GM21576 (cell line): ENCODE measurements around the gene SIK3.
A peak's percentile ranks its signal among the peaks of the same experiment; 100 is the strongest.

Source experiments
- ATAC-seq: cut with Tn5 transposase; IDR thresholded peaks from one replicate; pipeline ENCODE4 v1.9.1; 2021; ENCODE audit warnings: mild to moderate bottlenecking, moderate library complexity; ENCODE audit not compliant: unreplicated experiment

Gene SIK3

GRCh38 chr11:116873381-116873780 is 224.8 kb downstream of the SIK3 start:
- no peak for ATAC-seq

GRCh38 chr11:116871248-116871647 is 227.0 kb downstream of the SIK3 start:
- ATAC-seq, result no peak

GRCh38 chr11:116870054-116870453 is 228.2 kb downstream of the SIK3 start:
- no peak for ATAC-seq

DNA sequence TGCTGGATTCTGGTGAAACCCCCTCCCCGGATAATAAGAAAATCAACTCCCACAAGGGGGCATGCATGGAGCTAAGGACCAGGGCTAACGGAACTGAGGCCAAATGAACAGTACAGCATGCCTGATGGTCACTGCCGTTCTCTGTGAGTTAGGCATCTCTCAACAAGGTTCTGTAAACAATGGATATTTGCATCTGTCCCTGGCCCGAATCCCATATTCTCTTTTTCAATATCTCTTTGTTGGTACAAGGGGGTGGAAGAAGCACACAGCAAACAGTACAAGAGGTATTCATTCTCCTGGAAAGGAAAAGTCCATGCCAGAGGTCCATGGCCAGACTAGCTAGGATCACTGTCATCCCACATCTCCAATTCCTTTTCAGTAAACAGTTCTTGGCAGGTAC is 228.6 kb downstream of the SIK3 start:
- ATAC-seq, result no peak

- no peak for ATAC-seq
Observed at GRCh38 chr11:116868066-116868465, 230.2 kb downstream of the SIK3 start.

DNA sequence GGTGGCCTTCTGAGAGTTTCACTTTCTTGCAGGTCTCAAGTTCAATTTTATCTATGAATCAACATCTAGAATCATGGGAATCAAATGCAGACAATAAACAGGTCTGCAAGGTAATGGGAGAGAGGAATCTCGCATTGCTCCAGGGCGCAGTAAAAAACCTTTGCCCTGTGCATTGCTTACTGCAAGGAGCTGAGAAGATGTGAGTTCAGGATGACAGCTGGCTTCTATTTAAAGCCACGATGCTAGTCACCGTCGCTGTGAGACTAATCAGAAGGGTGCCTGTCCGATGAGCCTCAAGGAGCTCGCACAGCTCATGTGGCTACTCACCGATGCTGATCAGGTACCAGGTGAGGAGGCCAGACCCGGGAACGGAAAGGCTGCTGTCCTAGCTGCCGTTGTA is 230.6 kb downstream of the SIK3 start:
- ATAC-seq, result no peak

DNA sequence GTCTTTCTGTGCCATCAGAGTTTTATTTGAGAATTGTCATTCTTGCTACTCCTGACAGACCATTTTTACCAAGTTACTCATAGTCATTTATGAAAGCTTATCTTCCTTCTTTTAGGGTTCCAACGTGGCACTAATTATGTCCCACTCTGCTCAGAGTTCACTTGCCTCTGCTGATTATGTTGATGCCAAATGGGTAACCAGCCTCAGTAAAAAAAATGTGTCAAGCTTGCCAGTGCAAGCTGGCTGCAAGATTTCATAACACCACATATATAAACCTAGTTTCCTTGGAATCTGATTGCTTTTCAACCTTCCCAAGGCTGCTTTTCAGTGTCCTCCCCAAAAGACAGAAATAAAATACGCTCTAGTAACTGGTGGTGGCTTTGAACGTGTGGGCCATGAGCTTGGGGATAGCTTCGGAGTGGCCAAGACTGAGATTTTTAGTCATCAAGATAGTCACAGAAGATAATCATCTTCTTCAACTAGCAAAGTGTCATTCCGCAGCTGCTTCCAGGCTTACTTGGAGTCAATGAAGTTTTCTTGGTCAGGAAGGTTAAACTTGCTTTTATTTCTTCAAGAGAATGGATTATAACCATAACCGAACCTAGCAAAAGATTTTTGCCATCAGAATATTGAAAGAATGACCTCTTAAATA is 231.3 kb downstream of the SIK3 start:
- no peak for ATAC-seq

DNA sequence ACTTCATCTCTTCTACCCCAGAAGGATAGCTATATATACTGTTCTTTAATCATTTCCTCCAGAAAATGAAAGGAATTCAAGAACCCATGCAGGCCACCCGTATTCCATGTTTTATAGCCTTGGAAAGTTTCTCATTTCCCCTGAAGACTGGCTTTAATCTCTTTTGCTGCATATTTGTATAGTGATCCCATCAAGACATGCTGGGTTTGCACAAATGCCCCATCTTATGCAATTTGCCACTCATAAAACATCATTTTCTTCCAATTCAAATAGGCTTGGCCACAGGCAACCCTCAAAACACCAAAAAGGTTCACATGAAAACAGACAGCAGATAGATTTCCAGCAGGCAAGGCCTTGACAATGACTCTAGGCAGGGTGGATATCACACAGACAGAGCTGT is 232.5 kb downstream of the SIK3 start:
- ATAC-seq, result no peak

GRCh38 chr11:116864531-116864930 is 233.7 kb downstream of the SIK3 start:
- no peak for ATAC-seq

DNA sequence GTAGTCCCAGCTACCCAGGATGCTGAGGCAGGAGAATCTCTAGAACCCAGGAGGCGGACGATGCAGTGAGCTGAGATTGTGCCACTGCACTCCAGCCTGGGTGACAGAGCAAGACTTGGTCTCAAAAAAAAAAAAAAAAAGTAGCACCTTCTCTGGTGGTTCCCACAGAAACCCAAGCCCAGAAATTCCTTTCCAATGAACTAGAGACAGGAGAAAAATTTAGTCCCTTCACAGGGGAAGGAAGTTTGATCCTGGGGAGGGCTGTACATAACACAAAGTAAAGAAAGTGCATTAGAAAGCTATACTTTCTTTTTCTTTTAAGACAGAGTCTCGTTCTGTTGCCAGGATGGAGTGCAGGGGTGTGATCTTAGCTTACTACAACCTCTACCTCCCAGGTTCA is 235.3 kb downstream of the SIK3 start:
- no peak for ATAC-seq

DNA sequence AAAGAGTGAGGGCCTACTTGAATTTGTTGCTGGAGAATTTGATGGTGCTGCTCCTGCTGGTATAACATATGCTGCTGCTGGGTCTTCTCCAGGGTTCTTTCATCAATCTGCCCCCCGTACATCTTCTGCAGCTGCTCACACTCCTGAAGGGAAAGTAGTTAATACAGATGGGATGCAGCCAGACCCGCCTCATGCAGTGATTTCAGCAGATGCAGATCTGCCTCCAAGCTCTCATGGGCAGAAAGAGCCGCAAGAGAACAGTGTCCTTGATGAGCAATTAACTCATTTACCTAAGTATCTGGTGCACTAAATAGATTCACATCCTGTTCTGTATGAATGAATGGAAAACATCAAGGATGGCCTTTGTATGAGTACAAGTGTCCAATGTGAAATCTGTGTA is 236.0 kb downstream of the SIK3 start:
- no peak for ATAC-seq

DNA sequence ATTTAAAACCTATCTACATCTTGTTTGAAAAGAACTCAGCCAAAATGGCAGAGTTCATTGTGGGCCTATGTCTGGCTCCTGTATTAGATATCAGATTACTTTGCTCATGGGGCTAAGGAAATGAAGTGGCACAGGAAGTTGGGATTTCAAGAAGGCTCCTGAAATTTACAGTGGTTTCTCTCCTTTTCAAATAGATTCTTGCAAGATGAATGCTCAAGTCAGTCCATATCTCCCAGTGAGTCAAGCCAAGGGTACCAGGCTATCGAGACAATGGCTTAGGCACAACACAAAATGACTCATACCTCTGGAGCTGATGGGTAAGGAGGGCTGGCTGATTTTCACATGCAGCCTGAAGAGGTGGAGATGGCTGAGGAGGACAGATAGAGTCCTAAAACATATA is 236.7 kb downstream of the SIK3 start:
- no peak for ATAC-seq

DNA sequence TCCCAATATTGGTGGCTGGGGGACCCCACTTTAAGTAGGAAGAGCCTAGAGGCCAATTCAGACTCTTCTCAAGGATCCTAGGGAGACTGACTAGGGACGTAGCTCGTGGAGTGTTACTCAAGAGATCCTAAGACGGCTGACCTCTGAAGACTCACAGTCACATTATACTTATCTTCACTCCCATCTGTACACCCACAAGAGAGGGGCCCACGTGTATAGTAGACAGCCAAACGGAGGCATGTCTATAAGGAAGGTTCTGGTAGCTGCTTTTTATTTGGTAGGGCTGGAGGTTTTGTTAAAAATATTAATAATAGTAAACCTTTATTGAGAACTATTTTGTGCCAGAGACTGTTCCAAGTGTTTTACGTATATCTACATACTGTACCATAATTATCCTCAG is 237.9 kb downstream of the SIK3 start:
- ATAC-seq, result no peak

GRCh38 chr11:116859175-116859574 is 239.1 kb downstream of the SIK3 start:
- no peak for ATAC-seq

GRCh38 chr11:116857936-116858335 is 240.3 kb downstream of the SIK3 start:
- ATAC-seq, result no peak

DNA sequence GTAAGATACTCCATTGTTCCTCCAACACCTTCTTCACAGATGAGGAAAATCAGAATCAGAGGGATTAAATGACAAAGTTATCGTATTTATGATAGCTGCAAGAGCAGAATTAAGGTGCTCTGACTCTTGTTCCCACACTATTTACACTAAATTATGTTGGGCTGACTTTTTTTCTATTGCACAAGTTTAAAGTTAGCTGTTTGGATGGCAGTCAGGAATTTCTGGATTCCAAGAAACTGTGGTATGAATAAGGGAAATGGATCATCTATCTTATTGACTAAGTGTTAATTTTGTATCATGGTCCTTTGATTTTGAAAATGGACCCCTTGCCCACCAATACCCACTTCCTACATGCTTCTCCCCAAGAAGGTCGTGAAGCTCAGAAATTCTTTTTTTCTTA is 240.9 kb downstream of the SIK3 start:
- ATAC-seq, result no peak

DNA sequence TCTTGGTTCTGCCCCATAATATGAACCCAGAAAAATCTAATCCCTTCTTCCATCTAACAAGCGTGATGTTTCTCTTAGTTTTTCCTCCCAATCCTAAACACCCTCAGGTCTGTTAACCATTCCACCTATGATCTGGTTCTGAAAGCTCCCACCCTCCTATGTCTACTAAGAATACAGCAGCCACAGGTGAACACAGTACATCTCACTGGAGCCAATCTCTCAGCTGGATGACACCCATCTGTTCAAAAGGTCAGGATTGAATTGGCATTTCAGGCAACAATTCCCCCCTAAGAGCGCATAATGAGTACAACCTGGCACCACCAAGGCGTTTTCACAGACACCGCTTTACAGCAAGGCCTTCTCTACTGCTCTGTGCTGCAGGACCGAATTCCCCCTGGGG is 241.8 kb downstream of the SIK3 start:
- ATAC-seq, result no peak

DNA sequence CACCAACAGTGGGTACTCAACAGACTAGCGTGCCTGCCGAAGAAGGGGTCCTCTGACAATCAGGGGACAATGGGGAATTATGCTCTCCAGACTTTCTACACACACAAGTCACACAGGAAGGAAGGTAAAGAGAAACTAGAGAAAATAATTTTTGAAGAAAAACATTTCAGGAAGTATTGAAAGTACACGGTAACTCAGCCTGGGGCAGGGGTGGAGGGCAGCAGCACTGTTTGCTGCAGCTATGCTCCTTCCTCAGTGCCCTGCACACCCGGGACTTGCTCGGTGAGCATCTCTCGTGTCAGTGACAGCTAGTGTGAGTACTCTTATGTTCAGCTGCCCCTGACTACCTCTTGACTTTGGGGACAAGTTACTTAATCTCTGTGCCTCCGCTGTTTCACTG is 242.8 kb downstream of the SIK3 start:
- no peak for ATAC-seq

DNA sequence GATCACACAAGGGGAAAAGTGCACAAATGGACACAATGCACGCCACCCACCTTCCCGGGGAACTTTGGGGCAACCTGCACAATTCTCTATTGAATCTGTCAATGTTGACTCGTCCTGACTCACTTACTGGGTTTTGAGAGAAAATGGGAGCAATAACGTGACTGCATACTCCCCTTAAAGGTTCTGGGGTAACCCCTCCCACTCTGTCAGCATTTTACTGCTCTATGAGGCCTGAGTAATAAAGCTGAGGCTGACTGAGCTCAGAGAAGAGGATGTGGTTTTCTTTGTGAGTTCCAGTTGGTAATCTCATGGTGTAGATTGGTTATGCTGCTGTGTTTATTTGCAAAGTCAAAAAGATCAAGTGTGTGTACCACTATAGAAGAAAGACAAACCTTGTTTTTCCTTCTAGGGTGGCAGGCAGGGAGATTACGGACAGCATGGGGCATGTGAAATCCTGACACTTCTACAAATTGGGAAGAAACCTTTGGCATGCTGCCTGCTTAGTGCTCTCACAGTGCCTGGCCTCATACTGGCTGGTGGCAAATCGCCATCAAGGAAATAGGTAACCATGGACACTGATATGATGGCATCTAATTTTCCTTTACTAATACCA is 244.7 kb downstream of the SIK3 start:
- ATAC-seq, result peak; percentile 95

- ATAC-seq, result no peak
Observed at GRCh38 chr11:116852261-116853031, 245.8 kb downstream of the SIK3 start.

DNA sequence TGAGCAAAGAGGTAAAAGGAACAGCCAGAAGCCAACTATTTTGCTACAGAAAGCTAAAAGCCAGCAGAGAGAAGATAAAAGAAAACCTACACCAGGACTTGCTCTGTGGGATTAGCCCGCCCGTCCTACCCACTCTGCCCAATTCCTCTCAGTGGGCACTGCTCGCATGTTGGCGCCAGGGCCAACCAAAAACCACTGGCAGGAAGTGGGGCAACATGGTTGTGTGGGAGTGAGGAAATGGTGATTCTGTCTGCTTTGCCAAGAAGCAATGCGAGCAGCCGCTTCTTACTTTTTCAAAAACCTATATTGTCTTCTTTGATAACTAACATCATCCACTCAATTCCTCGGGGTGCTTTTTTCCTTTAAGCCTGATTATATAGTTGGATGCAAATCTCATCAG is 246.6 kb downstream of the SIK3 start:
- no peak for ATAC-seq

DNA sequence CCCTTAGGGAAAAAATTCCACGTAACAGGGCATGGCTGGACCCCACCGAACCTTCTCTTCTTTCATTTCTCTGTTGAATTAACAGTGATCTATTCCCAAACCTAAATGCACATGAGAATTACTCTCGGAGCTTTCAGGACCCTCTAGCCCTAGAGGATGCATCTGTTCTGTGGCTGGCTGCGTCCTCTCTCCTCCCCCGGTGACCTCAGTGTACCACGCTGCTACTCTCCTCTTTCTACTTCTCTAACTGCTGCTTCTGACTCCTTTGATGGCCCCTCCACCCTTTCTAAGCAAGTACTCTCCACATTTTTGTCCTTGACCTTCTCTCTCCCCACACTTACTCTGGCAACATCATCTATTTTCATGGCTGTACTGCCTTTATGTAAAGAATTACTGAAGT is 248.7 kb downstream of the SIK3 start:
- no peak for ATAC-seq
